NCI-H510A (cell line): ENCODE measurements around the gene LCE3D.
"Not testable (repeated sequence)": the region's sequence is repeated elsewhere in the genome, so short reads cannot be mapped to it uniquely, and the experiment has no call there.

Experiments
- DNase-seq: peaks from one replicate; lab custom pipeline; 2025; lab: John Stamatoyannopoulos, UW

Gene LCE3D, protein sequence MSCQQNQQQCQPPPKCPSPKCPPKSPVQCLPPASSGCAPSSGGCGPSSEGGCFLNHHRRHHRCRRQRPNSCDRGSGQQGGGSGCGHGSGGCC

DNA sequence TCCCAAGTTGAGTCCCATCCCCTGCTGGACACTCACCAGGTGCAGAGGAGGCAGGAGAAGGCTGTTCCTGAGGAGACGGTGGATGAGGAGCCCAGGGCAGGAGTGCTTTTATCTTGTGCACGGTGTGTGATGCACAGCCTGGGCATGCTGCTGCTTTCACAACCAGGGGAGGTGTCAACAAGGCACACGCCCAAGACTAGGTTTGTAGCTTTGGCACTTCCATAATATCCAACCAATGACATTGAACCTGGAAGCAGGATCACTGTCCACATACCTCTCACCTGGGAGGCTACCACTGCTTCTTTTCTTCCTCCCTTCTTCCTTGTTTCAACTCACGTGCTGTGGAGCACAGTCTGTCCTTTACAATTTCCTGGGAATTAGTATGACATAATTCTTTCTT lies at the start of gene LCE3D:
TSS of gene LCE3D (minus strand) at position 84 of the 400 bp plus-strand sequence. CDS start 580 bp downstream, outside the sequence.
- DNase-seq = no peak

DNA sequence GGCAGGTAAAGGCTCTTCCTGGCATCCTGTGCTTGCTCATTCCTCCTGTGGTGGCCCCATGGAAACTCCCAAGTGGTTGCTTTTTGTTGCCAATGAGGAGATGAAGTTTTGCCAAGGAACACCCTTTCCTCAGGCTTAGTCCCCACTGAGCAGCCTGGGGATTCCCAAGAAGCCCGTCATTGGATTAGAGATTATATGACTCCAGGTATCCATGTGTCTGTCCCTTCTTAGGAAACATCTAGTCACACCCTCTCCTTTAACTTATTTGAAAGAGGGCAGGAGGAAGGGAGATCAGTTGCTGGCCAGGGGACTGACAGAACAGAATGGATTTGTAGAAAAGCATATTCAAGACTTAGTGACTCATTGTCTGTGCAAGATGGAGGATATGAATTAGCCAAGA lies 46.4 kb upstream of the LCE3D start:
- DNase-seq = no peak

DNA sequence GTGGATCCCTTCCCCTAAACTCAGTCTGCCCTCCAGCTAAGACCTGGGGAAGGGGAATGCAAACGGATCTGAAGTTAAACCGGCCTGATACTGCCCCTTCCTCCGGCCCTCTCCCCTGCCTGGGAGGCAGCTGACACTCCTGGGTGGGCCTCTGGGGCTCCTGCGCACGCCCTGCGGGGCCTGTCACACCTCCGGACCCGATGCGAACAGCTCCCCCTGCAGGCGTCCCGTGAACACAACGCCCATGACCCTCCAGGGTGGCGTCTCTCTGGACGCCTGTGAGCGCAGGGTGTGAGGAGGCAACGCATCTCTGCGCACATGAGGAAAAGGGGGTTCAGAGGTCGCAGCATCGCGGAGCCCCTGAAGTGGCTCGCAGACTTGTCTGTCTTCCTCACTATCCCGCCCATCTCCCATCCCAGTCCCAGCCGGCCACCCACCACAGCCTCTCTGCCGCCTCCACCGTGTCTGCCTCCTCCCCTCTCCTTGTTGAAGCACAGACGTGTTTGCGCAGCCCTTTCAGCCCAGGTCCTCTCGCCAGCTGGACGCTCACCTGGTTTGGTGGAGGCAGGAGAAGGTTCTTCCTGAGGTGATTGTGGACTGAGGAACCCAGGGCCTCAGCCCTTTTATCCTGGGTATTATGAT lies 43.0 kb upstream of the LCE3D start:
- DNase-seq = no peak

DNA sequence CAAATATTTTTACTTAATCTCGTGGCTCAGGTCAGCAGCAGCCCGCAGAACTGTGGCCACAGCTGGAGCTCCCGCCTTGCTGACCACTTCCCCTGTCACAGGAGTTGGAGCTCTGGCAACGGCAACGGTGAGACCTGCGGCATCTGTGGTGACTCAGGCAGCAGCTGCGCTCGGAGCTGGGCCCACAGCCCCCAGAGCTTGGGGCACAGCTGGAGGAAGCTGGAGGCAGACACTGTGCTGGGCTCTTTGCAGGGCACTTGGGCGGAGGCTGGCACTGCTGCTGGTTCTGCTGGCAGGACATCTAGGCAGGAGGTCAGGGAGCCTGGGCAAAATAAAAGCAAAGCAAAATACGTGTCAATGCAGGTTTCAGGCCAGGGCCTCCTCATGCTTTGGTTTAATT lies 42.5 kb upstream of the LCE3D start, which contains the start of gene LCE3A:
TSS of gene LCE3A (minus strand) at position 301 of the 400 bp plus-strand sequence. CDS start at position 301, 0 bp downstream.
- DNase-seq = no peak

DNA sequence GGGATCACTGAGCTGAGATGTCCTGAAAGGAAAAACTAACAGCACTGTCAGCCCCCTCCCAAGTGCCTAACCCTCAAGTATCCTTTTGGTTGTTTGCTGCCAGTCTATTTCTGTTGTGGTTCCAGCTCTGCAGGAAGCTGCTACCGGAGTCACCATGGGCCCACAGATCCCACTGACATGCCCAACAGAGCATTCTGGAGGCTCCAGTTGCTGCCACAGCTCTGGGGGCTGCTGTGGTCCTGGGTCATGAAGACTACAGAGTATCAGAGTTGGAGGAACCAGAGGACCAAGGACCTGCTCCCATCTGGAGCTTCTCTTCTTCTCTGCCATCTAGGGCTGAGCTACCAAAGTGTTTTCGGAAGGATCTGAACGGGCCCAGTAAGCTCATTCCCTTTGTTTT lies 41.7 kb upstream of the LCE3D start:
- DNase-seq = no peak

DNA sequence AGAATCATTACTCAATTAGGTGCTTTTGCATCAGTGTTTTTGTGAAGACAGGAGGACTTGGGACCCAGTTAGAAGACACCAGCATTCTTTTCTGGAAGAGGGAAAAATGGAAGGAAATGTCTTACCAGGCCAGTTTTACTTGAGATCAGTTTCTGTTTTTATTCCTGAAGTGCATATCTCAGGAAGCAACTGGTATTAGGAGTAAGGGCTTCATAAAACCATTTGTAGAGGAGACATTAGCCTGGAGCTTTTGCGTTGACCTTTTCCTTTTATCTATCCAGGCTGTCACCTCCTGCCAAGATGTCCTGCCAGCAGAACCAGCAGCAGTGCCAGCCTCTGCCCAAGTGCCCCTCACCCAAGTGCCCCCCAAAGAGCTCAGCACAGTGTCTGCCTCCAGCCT lies 33.2 kb upstream of the LCE3D start, which contains the start of gene LCE3B:
TSS of gene LCE3B (plus strand) at position 301 of the 400 bp plus-strand sequence. CDS start at position 301, 0 bp downstream.
- DNase-seq = no peak

DNA sequence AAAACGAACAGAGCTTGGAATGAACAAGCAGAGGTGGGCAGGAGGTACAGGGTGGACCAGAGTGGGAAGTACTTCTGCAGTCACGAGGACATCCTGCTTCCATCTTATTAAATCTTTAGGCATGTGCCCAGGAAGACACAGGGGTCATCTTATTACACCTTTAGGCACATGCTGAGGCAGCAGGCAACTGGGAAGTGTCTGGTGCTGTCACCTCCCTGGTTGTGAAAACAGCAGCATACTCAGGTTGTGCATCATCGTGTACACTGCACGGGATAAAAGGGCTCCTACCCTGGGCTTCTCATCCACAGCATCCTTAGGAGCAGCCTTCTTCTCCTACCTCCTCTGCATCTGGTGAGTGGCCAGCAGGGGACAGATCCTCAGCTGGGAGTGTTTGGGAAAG lies 19.6 kb upstream of the LCE3D start, which contains the start of gene LCE3C:
TSS of gene LCE3C (plus strand) at position 301 of the 400 bp plus-strand sequence. CDS start 498 bp downstream, outside the sequence.
- no peak for DNase-seq

DNA sequence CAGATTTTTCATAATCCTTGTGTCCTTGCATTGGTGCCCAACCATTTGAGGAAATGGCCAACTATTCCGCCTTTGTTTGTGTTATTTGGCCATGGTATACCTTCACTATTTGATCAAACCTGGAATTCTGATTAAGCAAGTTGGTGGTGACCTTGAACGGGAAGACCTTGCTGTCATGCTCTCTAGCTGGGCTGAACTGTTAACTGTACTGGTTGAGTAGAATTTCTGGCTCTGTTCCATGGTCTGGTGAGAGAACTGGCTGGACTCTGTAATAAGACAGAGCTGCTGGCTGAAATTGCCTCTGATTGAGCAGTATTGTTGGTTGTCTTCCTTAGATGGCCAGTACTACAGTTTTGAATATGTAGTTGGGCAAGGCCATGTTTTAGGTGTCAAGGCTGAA lies 16.7 kb upstream of the LCE3D start:
- no peak for DNase-seq

DNA sequence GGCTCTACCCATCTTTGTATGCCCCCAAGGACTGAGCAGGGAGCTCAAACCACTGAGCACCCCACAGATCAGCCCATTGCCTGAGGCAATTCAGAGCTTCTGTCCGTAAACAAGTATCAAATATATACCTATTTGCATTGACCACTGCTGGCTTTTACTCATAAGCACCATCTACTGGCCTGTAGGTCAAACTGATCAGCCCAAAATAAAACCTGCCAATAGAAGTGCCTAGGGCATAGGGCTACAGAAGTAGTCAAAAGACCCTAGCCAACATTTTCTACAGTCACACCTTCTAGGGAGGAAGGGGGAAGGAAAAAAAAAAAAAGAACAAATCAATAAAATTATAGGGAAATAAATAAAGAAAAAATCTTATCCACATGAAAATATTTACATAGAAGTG lies 5.3 kb upstream of the LCE3D start:
- no peak for DNase-seq

DNA sequence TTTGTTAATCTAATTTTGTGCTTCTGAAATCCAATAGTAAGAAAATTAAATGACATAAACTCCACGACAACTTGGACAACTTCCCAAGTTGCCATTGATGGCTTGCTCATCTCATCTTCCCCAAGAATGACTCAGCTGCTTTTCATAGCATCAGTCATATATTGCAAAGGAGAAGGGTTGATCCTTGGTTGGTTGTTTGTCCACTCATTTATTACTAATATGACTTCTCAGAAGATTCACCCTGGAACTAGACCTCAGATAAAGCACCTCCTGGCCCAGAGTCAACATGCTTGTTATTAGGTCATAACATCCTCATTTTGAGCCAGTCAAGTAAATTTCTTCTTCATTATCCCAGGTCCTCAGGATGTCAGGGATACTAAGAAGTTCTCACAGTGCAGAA lies 2.3 kb upstream of the LCE3D start:
- DNase-seq = no peak

DNA sequence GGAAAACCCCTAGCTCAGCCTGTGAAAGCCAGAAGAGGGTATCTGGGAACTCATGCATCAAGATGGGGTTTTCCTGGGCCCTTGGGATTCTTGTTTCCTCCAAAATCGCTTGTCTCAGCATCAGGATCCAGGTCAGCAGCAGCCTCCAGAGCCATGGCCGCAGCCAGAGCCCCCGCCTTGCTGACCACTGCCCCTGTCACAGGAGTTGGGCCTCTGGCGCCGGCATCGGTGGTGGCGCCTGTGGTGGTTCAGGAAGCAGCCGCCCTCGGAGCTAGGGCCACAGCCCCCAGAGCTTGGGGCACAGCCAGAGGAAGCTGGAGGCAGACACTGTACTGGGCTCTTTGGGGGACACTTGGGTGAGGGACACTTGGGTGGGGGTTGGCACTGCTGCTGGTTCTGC lies 790 bp downstream of the LCE3D start:
- DNase-seq = not testable (repeated sequence)

DNA sequence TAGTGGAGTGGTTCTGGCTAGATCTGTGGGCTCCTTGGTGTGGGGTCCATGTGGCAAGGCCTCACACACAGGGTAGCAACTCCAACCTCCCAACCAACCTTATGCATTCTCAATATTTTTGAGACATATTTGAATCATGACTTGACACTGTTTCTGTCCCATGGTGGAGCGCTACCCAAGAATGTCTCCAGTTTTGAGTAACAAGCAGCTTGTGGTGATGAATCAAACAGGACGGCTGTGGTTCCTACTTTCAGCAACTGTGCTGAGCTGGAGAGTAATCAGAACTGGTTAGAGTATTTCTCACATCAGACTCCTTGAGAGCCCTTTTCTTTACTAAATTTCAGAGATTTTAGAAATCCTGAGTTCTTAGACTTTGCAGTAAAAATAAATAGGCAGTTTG lies 3.1 kb downstream of the LCE3D start:
- no peak for DNase-seq

DNA sequence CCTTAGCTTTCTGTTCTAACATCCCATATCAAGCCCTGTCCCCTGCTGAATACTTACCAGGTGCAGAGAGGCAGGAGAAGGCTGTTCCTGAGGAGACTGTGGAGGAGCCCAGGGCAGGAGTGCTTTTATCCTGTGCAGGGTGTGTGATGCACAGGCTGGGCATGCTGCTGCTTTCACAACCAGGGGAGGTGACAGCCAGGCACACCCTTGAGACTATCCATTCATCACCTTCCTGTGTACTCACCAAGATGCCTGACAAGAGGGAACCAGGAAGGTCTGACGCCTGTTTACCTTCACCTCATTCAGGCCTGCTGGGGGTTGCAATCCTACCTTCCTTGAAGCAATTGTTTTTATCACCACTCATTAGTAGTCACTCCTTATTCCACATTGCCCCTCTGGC lies 13.6 kb downstream of the LCE3D start, which contains the start of gene LCE3E:
TSS of gene LCE3E (minus strand) at position 100 of the 400 bp plus-strand sequence. CDS start 572 bp downstream, outside the sequence.
- DNase-seq = no peak

DNA sequence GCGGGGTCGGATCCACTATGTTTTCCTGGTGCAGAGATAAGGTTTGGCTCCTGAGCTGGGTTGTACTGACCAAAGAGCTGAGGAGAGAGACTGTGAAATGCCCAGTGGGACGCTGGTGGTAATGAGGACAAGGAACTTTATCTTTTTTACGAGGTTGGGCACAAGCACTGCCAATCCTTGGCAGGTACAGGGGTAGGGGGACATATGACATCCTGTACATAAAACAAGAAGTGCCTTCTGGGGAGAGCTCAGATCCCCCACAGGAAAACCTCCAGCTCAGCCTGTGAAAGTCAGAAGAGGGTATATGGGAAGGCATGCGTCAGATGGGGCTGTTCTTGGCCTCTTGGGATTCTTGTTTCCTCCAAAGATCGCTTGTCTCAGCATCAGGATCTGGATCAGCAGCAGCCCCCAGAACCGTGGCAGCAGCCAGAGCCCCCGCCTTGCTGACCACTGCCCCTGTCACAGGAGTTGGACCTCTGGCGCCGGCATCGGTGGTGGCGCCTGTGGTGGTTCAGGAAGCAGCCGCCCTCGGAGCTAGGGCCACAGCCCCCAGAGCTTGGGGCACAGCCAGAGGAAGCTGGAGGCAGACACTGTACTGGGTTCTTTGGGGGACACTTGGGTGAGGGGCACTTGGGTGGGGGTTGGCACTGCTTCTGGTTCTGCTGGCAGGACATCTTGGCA lies 14.6 kb downstream of the LCE3D start:
- DNase-seq = no peak

DNA sequence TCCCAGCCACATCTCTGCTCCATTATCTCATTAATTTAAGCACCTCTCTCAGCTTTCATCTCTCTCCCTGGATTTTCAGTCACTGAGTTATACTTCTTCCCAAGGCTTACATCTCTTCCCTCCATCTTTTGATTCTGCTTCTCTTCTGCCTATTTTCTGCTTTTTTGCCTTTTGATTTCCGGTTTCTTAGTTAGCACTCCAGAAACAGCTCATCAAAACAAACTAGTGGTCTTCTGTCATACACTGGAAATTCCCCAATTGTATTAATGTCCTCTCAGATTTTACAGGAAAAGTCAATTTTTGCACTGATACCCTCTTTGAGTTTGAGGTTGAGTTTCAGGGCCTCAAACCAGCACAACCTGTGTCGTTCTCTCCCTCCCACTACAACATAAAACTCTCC lies 15.2 kb downstream of the LCE3D start:
- DNase-seq = no peak

DNA sequence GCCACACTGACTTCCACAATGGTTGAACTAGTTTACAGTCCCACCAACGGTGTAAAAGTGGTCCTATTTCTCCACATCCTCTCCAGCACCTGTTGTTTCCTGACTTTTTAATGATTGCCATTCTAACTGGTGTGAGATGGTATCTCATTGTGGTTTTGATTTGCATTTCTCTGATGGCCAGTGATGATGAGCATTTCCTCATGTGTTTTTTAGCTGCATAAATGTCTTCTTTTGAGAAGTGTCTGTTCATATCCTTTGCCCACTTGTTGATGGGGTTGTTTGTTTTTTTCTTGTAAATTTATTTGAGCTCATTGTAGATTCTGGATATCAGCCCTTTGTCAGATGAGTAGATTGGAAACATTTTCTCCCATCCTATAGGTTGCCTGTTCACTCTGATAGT lies 32.0 kb downstream of the LCE3D start:
- DNase-seq = not testable (repeated sequence)

DNA sequence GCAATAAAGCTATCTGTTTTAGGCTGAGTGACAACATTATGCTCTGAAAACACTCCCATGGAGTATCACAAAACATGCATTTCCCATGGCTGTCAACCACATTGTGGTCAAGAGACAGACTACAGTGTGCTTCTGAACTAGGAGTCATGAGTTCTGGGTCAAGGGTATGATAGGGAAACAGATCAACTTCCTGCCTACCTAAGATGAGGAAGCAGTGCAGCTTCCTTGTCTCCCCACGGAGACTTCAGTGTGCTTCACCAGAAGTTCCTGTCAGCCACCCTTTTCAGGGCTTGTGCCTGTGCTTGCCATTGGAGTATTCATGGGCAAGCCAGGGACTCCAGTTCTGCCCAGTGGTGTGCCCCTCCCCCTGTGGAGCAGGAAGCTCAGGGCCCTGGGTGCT lies 33.6 kb downstream of the LCE3D start:
- no peak for DNase-seq

DNA sequence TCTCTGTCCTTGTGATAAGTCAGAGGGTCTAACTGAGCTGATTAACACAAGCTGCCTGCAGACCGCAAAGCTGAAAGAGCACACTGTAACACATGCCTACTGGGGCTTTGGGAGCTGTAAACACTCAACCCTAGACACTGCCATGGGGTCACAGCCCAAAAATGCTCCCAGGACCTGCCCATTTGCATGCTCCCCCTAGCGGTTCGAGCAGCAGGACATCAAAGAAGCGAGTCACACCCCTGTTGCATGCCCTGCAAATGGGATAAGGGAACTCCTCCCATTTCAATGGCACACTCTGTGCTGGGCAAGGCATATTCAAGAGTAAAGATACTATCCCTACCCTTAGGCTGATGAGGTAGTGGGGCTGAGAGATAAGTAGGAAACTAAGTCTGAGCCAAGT lies 36.5 kb downstream of the LCE3D start:
- no peak for DNase-seq

DNA sequence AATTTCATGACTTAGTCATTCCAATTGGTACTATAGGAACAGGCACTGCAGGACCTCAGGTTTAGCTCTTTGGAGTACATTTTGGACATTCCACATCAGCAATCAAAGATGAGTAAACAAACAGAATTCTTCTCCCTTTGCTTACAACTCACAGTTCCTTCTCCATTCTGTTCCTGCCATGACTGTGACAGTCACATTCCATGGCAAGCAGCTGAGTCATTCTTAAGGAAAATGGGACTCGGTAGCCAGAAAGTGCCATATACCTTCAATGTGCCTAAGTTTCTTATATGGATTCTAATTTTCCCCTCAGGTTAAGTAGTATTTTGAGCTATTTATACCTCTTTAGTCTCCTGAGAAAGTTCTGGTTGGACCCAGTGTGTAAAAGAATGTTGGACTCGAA lies 40.4 kb downstream of the LCE3D start:
- no peak for DNase-seq

DNA sequence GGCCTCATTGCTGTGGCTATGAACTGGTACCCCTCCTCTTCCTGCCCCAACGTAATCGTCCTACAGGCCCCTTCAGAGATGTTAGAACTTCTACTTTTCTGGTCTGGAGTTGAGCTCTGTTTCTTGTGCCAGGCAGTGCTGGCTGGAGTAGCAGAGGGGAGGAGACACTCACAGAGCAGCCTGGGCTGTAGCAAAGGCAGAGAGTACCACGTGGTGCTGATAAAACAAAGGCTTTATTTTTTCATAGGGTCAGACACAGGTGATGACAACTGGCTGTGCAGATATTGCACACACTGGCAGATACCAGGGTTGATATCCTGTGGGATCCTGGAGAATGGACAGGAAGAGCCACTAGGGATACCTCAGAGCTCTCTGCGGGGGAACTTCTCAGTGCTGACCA lies 42.8 kb downstream of the LCE3D start:
- DNase-seq = no peak

DNA sequence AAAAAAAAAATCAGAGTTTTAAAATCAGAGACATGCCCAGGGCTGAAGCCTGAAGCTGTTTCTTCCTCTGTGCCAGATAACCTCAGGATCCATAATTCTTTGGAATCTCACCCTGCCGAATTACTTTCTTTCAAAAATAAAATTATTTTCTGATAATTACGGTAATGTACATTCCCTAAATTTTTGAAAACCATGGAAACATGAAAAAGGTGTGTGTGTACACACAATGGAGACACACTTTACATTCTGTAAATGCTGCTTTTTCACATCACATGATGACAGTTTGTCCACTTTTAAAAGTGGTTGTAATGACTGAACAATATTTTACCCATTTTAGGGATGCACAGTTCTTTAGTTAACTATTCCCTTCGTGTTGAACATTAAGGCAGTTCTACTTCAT lies 44.5 kb downstream of the LCE3D start:
- DNase-seq = no peak

DNA sequence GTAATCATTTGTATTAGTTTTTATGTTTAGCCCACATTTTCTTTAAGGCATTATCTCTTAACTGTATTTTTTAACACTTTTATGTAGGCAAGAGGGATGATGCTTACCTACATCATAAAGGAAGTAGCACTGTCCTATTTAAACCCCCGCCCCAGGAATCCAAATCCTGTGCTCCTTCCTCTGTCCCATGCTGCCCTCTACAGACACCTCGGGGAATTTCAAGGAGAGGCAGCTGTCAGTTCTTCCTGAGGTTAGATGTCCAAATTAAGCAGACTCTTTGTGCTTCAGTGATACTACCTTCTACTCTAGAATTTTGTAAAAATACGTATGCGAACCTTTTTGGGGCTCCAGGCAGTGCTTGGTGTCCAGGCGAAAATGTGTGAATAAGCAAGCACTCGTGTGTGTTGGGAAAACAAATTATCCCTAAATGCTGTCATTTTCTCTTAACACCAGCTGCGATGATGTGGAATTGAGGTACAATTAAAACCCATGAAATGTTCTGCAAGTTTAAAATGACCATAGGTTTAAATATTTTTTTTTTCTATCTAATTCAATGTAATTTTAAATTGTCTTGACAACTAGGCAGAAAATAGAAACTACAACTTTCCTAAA lies 46.9 kb downstream of the LCE3D start:
- DNase-seq = no peak
